AG04449 (cell line): Measurements from ENCODE around the gene PCBD1.

Experiments used
- CTCF ChIA-PET: fragments of 350-600 bp; formaldehyde crosslinking; extraction: SDS; loops from one replicate; lab custom pipeline; 2021; ENCODE audit warnings: antibody characterized with exemption; lab: Yijun Ruan, JAX
- POLR2A ChIA-PET: fragments of 400-600, 350-600 bp; formaldehyde crosslinking; extraction: SDS; loops from one replicate; lab custom pipeline; 2020; ENCODE audit warnings: antibody characterized with exemption, inconsistent platforms; lab: Yijun Ruan, JAX
- DNase-seq: peaks from one replicate; pipeline ENCODE4 v3.0.0-alpha.2; 2010; ENCODE audit warnings: low read depth, low spot score
- H3K4me3 ChIP-seq: 2 replicates; pipeline ENCODE4 v1.5.1; 2011; ENCODE audit warnings: low read depth, mild to moderate bottlenecking, control low read depth, low read length
- CTCF ChIP-seq: IDR thresholded peaks from one replicate; pipeline ENCODE4 v1.5.1; 2011; ENCODE audit warnings: mild to moderate bottlenecking, moderate library complexity, low read length, control low read depth, inconsistent platforms; ENCODE audit not compliant: insufficient read depth; ENCODE audit errors: missing control alignments

PCBD1 gene

GRCh38 chr10:70856454-70856853 lies 31.9 kb downstream of the PCBD1 start:
- ChIA-PET CTCF (interaction anchor here (1.4 to 1.9 kb wide), 2 partner anchors 8 to 23 kb away, joined by 4 to 6 read pairs; no protein-coding TSS in a partner anchor), POLR2A (no interaction called here)
- TF ChIP-seq CTCF = no peak
- H3K4me3 ChIP-seq = no peak overlapping the region
- DNase-seq = no peak

GRCh38 chr10:70853457-70853856 lies 34.9 kb downstream of the PCBD1 start:
- POLR2A ChIA-PET = no interaction called here
- CTCF ChIA-PET = interaction anchor here (1.6 to 3.2 kb wide), 2 partner anchors 18 to 26 kb away, joined by 6 to 14 read pairs; no protein-coding TSS in a partner anchor
- H3K4me3 ChIP-seq = no peak overlapping the region
- DNase-seq = no peak
- TF ChIP-seq CTCF = no peak

GRCh38 chr10:70853038-70853437 lies 35.3 kb downstream of the PCBD1 start:
- CTCF ChIA-PET = interaction anchor here (1.6 to 3.2 kb wide), 2 partner anchors 19 to 26 kb away, joined by 6 to 14 read pairs; no protein-coding TSS in a partner anchor
- no peak for DNase-seq

GRCh38 chr10:70851597-70852475 lies 36.5 kb downstream of the PCBD1 start:
- no peak for TF ChIP-seq CTCF
- ChIA-PET POLR2A (no interaction called here), CTCF (interaction anchor here (1.2 to 1.5 kb wide), 3 partner anchors 17 to 29 kb away, joined by 3 to 6 read pairs (median 4); no protein-coding TSS in a partner anchor)
- DNase-seq = no peak
- no peak overlapping the region for H3K4me3 ChIP-seq

More at GRCh38 chr10:70853038-70853437, 35.3 kb downstream of the PCBD1 start:
- POLR2A ChIA-PET = no interaction called here
- TF ChIP-seq CTCF = no peak
- H3K4me3 ChIP-seq = no peak overlapping the region

- no peak for TF ChIP-seq CTCF
- no peak overlapping the region for H3K4me3 ChIP-seq
- DNase-seq = no peak
- ChIA-PET POLR2A (interaction anchor here (0.8 to 1.0 kb wide), 2 partner anchors 12 to 17 kb away, joined by 4 read pairs; no protein-coding TSS in a partner anchor), CTCF (interaction anchor here (1.0 to 1.5 kb wide), 3 partner anchors 20 to 31 kb away, joined by 3 to 6 read pairs (median 3); no protein-coding TSS in a partner anchor)
Measured at GRCh38 chr10:70850097-70850496, 38.3 kb downstream of the PCBD1 start.

- DNase-seq = peak; percentile 83
- H3K4me3 ChIP-seq = no peak overlapping the region
- no peak for TF ChIP-seq CTCF
- POLR2A ChIA-PET = interaction anchor here (0.8 to 1.0 kb wide), 2 partner anchors 11 to 17 kb away, joined by 4 read pairs; no protein-coding TSS in a partner anchor
- CTCF ChIA-PET = interaction anchor here (1.0 kb wide), 1 partner anchor 29 kb away, joined by 3 read pairs; no protein-coding TSS in a partner anchor
Measured at GRCh38 chr10:70849582-70850016, 38.8 kb downstream of the PCBD1 start.
